ENCODE measurements around the gene SRI.
"Not testable (repeated sequence)": the region's sequence is repeated elsewhere in the genome, so short reads cannot be mapped to it uniquely, and the experiment has no call there.

The SRI gene

GRCh38 chr7:88219781-88220747 lies at the start of gene SRI:
TSS of gene SRI (minus strand) at chr7:88220038. CDS start at chr7:88220026, 12 bp downstream.
- peak; percentile 86 for DNase-seq

GRCh38 chr7:88269586-88269985 lies 49.7 kb upstream of the SRI start:
- DNase-seq = no peak

- no peak for DNase-seq
Observed at GRCh38 chr7:88268858-88269257, 49.0 kb upstream of the SRI start.

- no peak for DNase-seq
Observed at GRCh38 chr7:88268051-88268450, 48.2 kb upstream of the SRI start.

GRCh38 chr7:88267421-88267820 lies 47.6 kb upstream of the SRI start:
- no peak for DNase-seq

- DNase-seq = not testable (repeated sequence)
Observed at GRCh38 chr7:88264987-88265386, 45.1 kb upstream of the SRI start.

- no peak for DNase-seq
Observed at GRCh38 chr7:88262562-88262961, 42.7 kb upstream of the SRI start.

- DNase-seq = no peak
Observed at GRCh38 chr7:88260719-88261118, 40.9 kb upstream of the SRI start.

GRCh38 chr7:88259656-88260380 lies 40.0 kb upstream of the SRI start:
- DNase-seq = no peak

- DNase-seq = not testable (repeated sequence)
Observed at GRCh38 chr7:88258296-88258695, 38.5 kb upstream of the SRI start.

GRCh38 chr7:88256906-88257305 lies 37.1 kb upstream of the SRI start:
- no peak for DNase-seq

- peak; percentile 2 for DNase-seq
Observed at GRCh38 chr7:88254721-88255424, 35.0 kb upstream of the SRI start.

GRCh38 chr7:88253640-88254039 lies 33.8 kb upstream of the SRI start:
- DNase-seq = no peak

GRCh38 chr7:88244258-88244657 lies 24.4 kb upstream of the SRI start:
- DNase-seq = no peak

- peak; percentile 28 for DNase-seq
Observed at GRCh38 chr7:88243345-88243909, 23.6 kb upstream of the SRI start.

- DNase-seq = no peak
Observed at GRCh38 chr7:88239852-88240251, 20.0 kb upstream of the SRI start.

- DNase-seq = no peak
Observed at GRCh38 chr7:88233828-88234227, 14.0 kb upstream of the SRI start.

GRCh38 chr7:88230646-88231045 lies 10.8 kb upstream of the SRI start:
- no peak for DNase-seq

- DNase-seq = no peak
Observed at GRCh38 chr7:88229302-88229995, 9.6 kb upstream of the SRI start.

- DNase-seq = peak; percentile 57
Observed at GRCh38 chr7:88226886-88227516, 7.2 kb upstream of the SRI start.

- DNase-seq = no peak
Observed at GRCh38 chr7:88226201-88226600, 6.4 kb upstream of the SRI start.
